NCI-H82 treated with DMSO at 0.1 percent for 48 hours (cell line): ENCODE results near the gene RNASE9.
"Not testable (repeated sequence)": the region's sequence is repeated elsewhere in the genome, so short reads cannot be mapped to it uniquely, and the experiment has no call there.

Source experiments
- DNase-seq: peaks from one replicate; lab custom pipeline; 2025; ENCODE audit not compliant: unreplicated experiment; lab: John Stamatoyannopoulos, UW

The RNASE9 gene

GRCh38 chr14:20578325-20578724 is 17.5 kb upstream of the RNASE9 start:
- DNase-seq = no peak

DNA sequence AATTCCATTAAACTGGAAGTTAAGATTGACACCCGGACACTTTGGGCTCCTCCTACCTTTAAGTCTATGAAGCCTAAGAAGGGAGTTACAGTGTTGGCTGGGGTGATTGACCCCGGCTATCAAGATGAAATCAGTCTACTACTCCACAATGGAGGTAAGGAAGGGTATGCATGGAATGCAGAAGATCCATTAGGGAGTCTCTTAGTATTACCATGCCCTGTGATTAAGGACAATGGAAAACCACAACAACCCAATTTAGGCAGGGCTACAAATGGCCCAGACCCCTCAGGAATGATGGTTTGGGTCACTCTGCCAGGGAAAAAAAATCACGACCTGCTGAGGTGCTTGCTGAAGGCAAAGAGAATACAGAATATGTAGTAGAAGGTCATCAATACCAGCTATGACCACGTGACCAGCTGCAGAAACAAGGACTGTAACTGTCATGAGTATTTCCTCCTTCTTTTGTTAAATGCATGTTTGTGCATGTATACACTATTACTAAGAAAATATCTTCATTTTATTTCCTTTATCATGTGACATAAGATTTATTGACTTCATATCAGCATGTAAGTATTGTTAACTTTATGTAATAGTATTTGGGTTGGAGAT is 11.6 kb upstream of the RNASE9 start:
- DNase-seq = not testable (repeated sequence)

GRCh38 chr14:20570720-20571119 is 9.9 kb upstream of the RNASE9 start:
- not testable (repeated sequence) for DNase-seq

DNA sequence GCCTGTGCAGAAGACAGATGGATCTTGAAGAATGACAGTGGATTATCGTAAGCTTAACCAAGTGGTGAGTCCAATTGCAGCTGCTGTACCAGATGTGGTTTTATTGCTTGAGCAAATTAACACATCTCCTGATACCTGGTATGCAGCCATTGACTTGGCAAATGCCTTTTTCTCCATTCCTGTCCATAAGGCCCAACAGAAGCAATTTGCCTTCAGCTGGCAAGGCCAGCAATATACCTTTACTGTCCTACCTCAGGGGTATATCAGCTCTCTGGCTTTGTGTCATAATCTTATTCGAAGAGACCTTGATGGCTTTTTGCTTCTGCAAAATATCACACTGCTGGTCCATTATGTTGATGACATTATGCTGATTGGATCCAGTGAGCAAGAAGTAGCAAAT is 9.0 kb upstream of the RNASE9 start:
- DNase-seq = not testable (repeated sequence)

- no peak for DNase-seq
Measured at GRCh38 chr14:20569066-20569465, 8.2 kb upstream of the RNASE9 start.

GRCh38 chr14:20568393-20568792 is 7.5 kb upstream of the RNASE9 start:
- DNase-seq = no peak

GRCh38 chr14:20567199-20567598 is 6.4 kb upstream of the RNASE9 start:
- not testable (repeated sequence) for DNase-seq

DNA sequence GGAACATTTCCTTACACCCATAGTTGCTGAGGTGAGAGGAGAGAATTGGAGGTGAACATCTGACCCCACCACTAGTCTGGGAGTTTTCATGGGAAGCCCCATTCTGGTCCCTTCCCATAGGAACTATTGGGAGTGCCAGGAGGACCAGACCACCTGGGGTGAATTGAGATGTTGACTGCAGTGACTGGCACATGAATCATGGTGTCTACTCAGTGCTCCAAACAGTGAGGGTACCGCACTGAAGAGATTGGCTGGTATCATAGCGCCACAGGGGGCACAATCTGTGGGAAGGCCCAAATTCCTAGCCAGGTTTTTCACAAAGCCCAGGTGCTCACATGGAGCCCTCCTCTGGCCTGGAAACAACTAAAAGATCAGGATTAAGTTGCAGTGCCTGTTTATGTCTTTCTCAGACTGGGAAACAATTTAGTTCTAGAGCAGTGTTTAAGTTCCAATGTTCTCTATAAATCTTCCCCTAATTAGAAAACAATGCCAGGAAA is 3.7 kb upstream of the RNASE9 start:
- DNase-seq = no peak

DNA sequence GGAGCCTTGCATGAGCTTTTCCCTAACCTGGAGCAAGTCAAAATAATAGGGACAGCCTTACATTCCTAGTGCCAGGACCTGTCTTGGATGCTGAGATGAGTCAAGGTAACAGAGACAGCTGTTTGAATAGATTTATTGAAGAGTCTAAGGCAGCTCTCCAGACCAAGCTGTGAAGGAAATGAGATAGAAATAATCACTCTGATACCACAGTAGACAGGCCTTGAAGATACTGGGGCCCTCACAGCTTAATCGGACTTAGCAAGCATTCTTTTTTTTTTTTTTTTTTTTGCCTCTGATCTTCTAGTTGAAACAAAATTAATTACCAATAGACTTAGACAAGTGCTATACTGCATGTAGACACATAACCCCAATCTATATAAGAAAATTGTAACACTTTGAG is 3.1 kb upstream of the RNASE9 start:
- DNase-seq = no peak

GRCh38 chr14:20559461-20559904 is 1.4 kb downstream of the RNASE9 start:
- no peak for DNase-seq

DNA sequence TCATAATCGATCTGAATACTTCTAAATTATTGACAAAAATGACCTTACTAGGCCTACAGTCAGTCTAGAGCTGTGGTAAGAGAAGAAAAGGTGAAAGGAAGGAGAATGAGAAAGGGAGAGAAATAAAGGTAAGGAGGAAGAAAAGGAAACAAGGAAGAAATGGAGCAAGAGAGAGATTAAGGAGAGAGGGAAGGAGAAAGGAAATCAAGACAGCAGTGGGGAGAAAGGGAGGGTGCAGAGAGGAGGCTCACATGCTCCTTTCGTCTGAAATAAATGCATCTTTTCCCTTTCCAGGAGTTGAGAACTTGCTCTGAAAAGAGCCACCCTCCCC is 3.7 kb downstream of the RNASE9 start:
- DNase-seq = no peak

DNA sequence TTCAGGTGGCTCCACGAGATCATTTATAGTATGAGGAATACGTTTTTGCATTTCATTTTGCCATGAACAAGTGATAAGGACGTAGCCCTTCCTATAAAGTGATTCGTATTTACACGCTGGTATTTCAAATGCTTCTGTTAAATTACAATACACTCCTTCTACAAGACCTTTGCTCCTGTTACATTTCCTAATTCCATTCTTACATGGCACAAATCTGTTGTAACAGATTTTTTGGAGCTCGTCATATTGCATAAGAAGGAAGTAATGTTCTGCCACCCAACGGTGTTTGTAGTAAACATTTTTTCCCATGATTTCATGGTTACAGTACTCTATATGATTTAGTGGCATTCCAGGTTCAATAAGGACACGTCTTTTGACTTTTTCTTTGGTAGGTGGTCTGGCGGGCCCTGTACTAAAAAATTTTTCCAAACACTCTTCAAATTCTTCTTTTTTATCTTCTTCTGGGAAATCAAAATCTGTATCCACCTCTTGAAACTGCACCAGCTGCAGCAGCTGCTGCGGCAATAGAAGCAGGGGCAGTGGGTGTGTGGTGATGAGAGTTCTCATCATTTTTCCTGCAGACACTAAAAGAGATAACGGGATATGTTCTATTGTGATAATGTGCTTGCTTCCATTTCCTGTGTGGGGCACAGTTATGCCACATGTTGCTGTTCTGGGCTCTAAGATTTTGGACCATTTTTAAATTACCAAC is 4.2 kb downstream of the RNASE9 start:
- DNase-seq = no peak

DNA sequence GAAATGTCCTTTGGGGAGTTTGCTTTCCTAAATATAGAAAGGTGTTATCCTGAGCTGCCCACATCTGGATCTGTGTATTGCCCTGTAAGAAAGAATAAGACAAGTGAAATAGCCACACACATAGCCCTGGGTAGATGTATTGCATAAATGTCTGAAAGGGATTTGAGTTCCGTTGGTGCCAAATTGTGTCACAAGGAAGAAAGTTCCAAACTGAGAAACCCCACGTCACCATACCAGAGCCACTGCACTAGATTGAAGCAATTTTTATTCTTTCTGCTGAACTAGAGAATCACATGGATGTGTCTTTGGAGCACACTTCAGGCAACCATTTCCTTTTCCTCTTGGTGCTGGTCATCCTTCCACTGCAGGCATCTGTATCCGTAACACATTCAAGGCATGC is 5.0 kb downstream of the RNASE9 start:
- no peak for DNase-seq

- DNase-seq = no peak
Measured at GRCh38 chr14:20553024-20553423, 7.8 kb downstream of the RNASE9 start.

DNA sequence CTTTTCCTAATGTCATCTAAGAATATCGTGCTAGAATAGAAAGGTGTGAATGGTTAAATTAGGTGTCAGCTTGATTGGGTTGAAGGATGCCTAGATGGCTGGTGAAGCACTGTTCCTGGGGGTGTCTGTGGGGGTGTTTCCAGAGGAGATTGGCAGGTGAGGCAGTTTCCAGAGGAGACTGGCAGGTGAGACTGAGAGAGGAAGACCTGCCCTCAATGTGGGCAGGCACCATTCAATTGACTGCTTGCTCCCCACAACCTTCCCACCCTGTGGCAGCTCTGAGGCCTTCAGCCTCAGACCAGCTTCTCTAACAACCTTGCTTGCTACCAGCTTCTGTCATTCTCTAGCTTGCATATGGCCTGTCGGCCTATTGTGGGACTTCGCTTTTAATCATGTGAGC is 9.2 kb downstream of the RNASE9 start:
- no peak for DNase-seq

- no peak for DNase-seq
Measured at GRCh38 chr14:20550926-20551325, 9.9 kb downstream of the RNASE9 start.

DNA sequence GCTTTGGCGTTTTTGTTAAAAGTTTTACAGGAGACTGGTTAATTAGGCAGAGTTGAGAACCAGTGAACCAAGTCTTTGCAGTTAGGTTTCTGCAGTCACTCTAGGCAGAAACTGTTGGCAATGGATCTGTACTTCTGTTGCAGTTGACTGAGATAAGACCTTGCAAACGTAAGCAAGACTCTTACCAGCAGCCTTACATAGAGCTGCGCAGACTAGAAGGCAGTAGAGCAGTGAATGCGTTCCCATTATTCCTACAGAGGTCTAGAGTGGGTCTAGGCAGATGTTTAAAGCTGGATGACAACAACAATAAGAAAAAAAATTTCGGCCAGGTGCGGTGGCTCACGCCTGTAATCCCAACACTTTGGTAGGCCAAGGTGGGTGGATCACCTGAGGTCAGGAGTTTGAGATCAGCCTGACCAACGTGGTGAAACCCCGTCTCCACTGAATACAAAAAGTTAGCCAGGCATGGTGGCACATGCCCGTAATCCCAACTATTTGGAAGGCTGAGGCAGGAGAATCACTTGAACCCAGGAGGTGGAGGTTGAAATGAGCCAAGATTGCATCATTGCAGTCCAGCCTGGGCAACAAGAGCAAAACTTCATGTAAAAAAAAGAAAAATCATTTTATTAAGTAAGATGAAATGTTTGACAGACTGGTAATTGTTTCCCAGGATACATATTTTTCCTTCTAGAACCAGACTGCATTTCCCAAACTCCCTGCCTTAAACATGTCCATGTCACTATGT is 12.3 kb downstream of the RNASE9 start:
- no peak for DNase-seq

DNA sequence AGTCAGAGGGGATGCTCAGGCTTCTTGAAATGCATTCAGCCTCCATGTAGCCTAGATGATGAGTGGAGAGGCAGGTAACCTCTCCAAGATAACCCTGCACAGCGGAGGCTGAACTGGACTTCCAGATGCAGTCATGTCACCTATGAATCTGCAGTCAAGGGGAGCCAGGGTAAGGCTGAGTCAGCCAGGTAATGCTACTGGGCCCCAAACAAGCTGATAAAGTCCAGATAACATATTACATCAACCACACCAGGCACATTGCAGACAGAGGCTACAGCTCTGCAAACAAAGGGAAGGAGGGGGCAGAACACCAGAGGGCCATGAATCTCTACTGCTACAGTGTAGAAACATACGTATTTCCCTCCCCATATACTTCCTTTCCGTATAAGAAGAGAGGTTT is 14.0 kb downstream of the RNASE9 start:
- DNase-seq = no peak

- DNase-seq = no peak
Measured at GRCh38 chr14:20539906-20540305, 20.9 kb downstream of the RNASE9 start.

GRCh38 chr14:20530771-20531571 is 29.9 kb downstream of the RNASE9 start:
- peak; percentile 40 for DNase-seq

GRCh38 chr14:20529806-20530205 is 31.0 kb downstream of the RNASE9 start:
- DNase-seq = no peak
